Renal cortical epithelial cell (primary cell): ENCODE measurements around the gene CDC42BPB. TPM values are rescaled to one million over a fixed set of nuclear protein-coding genes. Genes with fewer than 3 reads are reported as not detected.

Source experiments
- DNase-seq: peaks from one replicate; pipeline ENCODE4 v3.0.0-alpha.2; 2011; ENCODE audit warnings: low read depth
- total RNA-seq: library from RNA; depleted of rRNA; stranded (reverse); fragments of >200 nt; gene quantifications from 2 replicates; pipeline ENCODE4 v1.2.3, GENCODE V29; 2014

CDC42BPB gene
- total RNA-seq, 1 donor from 2014 or later = 235 TPM

DNA sequence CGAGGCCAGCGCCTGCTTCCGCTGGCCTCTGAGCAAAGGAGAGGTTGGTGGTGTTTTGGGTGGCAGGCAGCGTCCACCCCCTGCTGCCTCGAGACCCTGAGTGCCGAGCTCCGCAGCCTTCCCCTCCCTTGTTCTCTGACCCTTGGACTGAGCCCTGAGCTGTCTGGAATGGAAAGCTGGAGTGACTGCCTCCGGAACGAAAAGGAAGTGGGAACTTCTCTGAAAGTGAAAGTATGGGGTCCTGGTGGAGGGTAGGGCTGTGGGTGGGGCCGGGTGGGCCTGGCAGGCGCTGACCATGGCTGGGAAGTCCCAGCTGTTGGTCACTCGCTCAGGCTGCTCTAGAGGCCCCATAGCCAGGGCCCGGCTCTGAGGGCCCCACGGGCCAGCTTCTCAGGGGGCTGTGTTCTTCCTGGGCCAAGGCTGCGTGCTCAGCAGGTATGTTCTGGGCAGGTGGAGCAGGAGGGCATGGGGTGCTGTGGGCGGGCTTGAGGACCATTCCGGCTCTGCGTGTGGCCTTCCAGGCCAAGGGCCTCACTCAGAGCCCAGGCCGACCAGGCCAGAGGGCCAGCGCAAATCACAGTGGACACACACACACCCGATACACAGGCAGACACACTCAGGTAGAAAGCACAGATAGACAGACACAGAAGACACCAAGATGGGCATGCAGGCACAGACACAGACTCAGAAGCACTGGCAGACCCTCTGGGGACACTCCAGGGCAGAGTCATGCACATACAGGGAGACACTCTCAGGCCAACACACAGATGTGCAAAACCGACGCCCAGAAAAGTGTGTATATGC lies 37.3 kb upstream of the CDC42BPB start, which contains the start of gene EXOC3L4:
EXOC3L4 (plus strand) TSS at position 320 of the 804 bp plus-strand sequence. CDS start 5,495 bp downstream, outside the sequence.
- no peak for DNase-seq

DNA sequence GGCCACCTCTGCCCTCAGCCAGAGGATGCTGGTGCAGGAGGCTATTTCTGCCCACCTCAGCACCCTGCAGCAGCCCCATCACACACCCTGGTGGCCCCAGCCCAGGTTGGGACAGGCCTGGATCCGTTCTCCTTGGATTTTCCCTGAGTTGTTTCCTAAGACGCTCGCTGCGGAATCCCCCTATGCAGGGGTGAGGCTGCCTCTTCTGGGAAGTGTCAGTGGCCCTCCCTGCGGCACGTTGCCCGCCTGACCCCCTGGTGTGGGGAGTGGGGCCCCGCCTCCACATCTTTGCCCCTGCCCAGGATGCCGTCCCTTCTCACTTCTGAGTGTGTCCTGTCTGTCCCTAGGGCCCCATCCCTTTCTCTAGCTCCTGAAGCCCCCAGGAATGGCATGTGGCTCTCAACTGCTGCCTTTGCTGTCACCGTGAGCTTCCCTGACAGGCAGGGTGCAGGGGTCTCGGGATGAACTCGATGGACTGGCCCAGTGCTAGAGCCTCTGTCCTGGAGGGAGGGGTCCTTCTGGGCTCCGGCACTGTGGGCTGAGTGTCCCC lies 36.6 kb upstream of the CDC42BPB start:
- DNase-seq = no peak

DNA sequence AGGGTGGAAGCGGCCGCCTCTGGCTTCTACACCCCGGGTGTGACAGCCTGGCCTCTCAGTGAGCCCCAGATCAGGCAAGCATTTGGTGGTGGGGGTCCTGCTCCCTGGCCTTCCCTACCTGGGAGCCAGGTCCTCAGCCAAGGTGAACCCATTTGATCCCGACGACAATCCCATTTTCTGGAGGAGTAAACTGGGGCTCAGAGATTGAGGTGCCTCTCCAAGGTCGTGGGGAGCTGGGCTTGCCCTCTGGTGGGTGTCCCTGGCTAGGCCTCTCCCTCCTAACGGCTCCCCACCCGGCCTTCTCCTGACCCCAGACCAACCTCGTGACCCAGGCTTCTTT lies 34.5 kb upstream of the CDC42BPB start:
- no peak for DNase-seq

DNA sequence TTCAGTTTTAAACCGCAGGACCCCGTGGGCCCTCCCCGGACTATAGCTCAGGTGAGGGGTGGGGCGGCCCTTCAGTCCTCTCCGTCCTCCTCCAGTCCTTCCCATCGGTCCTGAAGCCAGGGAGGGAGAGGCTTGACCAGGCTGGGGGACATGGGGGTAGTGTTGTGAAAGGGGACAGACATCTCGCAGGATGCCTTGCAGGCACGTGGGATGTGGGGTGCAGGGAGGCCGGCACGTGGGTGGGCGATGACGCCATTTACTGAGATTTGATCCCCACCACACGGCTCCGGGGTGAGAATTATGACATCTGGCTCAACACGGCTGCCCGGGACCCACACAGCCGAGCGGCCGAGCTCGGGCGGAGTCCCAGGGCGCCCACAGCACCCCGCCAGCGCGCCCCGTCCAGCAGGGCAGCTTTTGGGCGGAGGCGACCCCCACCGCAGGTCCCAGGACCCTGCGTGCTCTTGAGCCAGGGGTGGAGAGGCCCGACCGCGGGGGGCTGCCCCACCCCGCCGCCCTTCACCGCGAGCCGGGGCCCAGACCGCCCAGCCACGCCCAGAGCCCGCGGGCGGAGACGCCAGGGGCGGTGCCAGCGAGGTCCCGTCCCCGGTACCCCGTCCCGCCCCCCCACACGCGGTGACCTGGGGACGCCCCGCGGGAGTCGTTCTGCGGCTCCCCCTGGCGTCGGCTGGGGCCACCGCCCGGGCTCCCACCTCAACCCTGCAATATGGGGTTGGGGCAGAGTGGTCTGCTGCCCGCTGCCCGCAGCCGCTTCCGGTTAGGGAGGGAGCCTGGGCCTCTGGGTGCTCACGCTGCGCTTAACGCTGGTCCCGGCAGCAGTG lies 33.9 kb upstream of the CDC42BPB start:
- no peak for DNase-seq

DNA sequence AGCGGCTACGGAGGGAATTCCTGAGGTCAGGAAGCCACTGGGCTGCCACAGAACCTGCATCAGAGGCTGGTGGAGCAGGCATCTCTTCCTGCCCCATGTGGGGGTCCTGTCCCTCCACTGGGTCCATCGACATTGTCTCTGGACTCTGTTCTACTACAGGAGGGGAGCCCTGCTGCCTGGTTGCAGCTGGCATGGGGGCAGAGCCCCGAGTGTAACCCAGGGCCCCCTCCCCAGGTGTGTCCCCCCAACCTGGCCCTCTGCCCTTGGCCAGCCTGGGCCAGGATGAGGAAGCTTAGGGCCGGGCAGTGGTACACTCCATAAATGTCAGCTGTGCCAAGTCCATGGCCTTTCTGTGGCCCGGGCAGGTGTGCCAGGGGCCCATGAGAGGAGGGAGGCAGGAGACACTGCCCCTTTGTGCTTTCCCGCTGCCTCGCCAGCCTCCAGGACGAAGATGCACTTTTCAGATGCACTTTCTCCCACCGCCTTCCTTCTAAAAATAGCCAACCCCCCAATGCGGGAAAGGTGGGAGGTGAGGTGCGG lies 33.2 kb upstream of the CDC42BPB start:
- no peak for DNase-seq

DNA sequence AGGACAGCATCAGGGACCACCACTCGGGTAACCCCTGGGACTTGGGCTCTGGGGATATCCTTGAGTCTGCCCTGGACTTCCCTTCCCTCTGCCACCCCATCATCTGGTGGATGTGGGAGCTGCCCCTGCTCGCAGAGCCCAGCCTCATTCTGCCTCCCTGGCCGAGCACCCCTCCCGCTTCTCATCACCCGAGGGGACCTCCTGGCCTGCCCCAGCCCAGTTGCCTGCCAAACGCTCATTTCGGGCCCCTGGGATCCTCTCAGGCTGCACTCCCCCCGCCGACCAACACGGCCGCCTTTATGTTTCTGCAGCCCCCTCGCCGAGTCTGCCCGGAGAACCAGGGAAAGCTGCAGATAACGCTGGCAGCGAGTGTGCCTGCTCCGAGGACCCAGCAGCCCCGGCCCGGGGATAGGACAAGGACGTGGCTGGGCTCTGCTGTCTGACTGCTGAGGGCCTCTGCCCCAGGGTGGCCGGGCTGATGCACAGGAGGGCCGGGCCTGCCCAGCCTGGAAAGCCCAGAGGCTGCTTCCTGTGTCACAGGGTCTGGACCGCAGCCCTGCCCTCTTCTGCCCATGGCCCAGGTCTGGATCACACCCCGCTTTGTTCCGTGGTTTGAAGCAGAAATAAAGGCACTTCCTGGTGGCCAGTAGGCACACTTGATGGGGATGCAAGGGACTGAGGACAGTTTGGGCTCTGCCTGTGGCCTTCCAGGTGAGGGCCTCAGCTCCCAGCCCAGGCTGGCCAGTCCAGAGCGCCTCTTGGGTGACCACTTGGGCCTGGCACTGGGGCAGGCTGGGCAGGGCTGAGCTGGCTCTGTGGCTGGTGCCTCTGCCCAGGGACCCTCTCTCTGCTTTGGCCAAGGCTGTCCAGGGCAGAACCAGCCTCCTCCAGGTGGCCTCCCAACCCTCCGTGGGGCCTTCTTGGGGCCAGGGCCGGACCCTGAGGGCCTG lies 32.3 kb upstream of the CDC42BPB start:
- DNase-seq = no peak

DNA sequence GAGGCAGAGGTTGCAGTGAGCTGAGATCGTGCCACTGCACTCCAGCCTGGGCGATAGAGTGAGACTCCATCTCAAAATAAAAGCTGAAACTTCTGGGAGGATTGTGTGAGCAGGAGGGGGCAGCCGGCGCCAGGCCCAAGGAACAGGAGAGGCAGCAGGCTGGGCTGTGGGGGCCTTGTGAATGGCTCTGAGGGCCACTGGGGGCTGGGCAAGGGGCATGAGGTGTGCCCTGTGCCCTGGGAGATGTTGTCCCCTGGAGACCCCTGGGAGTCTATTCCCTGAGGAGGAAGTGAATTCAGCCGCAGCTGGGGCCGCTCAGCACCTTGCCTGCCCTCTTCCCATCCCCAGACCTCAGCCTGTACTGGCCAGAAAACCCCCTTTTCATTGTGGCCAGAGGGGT lies 31.6 kb upstream of the CDC42BPB start:
- no peak for DNase-seq

DNA sequence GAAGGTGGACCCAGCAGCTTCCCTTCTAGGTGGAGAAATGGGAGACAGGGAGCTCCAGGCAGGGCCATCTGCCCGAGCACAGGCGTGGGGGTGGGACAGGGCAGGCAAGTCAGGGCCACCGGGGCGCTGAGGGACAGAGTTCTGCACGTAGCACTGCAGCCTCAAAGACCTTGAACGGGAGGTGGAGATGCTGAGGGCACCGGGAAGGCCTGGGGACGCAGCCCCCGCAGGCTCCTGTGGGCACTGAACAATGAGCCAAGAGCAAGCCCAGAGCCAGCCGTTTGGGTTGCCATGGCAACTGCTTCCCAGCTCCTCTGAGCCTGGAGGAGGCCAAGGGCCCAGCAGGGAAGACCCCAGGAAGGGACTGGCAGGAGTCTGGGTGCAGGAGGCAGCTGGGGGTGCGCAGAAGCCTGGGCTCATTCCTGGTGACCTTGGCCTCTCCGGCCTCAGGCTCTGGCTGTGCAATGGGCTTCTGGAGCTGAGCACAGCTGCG lies 30.0 kb upstream of the CDC42BPB start:
- DNase-seq = no peak

DNA sequence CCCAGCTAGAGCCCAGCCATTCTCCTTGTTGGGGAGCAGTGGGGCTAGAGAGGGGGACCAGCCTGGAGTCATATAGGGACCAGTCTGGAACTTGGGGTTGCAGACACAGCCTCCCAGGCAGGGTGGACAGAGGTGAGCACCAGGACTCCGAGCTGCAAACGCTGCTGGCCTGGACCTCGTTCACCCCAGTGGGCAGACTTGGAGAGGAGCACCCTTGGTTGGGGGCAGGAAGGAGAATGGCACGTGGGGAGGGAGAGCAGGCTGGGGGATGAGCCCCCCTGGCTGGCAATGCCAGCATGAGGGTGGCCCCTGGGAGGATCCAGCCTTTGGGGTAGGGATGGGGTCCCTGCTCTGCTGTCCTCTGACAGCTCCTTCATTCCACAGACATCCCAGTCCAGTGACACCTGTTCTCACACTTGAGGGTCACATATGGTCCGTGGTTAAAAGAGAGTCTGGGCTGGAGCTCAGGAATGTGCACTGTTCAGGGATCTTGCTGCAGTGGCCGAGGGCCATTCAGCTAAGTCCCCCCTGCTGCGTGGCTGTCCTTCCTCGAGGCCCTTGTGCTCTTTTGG lies 29.5 kb upstream of the CDC42BPB start:
- DNase-seq = no peak

DNA sequence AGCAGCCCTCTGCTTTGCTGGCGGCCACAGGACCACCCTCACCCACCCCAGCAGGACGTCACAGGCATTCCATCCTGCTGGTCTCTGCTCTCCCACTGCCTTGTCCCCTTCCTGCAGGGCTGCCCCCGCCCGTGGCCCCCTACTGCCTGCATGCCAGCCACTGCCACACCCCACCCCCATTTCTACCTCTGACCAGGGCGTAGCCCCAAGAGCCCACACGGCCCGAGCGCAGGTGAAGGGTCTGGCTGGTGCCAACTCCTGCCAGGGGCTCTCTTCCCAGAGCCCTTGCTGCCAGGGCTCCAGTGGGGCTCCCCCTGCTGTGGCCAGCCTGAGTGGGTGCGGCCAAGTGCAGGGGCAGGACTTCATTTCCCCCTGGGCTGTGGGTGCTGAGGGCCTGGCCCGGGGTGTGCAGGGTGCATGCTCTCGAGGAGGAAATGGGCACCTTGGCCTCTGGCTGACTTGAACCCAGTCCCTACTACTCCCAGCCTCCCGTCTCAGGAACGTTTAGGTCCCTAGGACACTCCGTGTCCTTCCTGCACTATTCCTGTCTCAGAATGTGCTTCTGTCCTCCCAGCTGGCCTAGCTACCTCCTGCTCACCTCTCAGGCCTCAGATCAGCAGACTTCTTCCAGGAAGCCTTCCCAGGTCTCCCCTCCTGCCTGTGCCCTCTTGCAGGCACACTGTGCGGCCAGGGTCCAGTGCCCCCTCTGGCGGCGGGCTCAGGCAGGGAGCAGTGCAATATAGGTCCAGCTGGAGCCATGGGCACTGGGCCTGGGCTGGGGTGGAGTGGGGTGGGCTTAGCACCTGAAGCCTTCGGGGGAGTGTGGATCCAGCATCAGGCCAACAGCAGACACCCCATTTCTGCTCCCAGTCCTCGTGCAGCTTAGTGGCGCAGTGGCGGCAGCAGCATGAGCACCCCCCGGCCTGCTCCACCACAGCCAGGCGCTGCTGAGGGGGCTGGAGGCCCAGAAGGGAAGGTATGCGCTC lies 28.1 kb upstream of the CDC42BPB start:
- DNase-seq = no peak

DNA sequence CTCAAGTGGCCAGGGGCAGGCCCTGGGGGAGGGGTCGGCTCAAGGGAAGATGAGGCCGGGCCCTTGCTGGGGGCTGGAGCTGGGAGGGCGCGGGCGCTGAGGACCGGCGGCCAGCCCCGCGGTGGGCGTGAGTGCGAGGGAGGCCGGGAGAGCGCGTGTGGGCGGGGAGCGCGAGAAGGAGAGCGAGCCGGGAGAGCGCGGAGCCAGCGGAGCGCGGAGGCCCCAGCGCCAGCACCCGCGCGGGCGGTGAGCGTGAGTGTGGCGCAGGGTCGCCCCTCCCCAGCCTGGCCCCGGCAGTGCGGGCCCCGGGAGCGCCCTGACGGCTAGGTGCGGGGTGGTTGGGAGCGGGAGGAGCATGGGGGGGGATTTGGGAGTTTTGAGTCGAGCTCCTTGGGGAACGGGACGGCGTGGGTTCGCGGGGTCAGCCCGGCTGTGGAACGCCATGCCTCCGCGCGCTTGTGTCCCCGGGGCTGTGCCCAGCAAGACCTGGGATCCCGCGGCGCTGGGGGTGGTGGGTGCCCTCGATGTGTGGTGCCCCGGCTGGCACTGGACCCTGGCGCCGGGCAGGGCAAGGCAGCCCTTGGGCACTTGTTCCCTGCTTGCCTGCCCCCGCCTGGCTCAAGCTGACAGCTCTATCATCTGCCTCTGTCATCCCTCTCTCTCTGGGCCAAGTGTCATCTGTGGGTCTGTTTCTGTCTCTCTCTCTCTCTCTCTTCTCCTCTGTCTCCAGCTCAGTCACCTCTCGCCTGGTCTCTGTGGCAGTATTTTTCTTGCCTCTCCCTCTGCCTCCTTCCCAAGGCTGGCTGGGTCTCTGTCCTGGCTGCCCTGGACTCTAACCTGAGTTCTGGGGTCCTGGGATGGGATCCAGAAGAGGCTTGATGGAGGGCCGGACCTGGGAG lies 26.9 kb upstream of the CDC42BPB start, which contains the start of gene LBHD2:
LBHD2 (plus strand) TSS at position 190 of the 899 bp plus-strand sequence. CDS start 1,803 bp downstream, outside the sequence.
- DNase-seq = no peak

DNA sequence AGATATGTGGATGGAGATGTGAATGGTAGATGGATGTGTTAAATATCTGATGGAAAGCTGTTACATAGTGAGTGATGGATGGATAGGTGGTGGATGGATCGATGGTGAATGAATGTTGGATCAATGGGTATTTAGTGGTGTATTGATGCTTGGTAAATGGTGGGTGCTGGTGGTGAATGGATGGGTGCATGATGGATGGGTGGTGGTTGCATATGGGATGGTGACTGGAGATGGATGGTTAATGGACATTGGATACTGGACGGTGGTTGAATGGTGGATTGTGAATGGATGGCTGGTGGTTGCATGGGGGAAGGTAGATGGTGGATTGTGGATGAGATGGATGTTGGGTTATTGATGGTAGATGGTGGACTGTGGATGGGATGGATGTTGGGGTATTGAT lies 24.6 kb upstream of the CDC42BPB start:
- no peak for DNase-seq

DNA sequence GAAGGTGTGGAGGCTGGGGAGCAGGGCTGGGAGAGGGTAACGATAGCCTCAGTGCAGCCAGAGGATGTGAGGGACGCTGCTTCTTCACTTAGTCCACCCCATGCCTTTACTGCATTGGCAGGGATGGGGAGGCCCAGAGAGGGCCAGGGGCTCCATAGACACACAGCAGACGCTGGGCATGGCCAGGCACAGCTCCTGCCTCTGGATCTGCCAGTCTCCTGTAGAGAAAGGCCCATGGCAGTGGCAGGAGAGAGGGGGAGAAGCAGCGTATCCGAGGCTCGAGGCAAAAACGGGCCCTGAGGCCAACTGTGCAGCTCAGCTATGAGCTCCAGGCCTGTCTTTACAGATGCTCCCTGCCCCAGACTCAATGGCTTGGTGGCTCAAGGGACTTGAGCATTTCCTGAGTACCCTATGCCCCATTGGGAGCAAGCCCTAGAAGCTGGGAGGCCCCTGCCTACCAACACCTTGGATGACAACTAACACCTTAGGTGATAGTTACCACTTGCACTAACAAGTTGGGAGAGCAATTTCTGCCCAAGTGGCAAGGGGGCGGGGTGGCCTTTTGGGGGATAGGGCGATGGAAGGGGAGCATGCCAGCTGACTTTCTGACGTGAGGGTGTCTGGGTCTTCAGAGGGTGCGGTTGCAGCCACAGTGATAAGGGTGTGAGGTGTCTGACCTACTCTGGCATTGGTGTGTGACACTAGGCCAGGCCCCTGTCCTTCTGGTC lies 21.7 kb upstream of the CDC42BPB start:
- no peak for DNase-seq

DNA sequence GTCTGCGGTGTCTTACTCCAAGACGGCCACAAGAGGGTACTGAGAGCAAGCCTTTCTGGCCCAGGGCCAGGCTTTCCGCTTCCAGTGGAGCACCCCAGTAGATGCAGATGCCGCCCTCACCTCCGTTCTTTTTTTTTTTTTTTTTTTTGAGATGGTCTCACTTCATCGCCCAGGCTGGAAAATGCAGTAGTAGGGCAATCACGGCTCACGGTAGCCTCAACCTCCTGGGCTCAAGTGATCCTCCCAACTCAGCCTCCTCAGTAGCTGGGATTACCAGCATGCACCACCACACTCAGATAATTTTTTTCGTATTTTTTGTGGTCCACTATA lies 21.0 kb upstream of the CDC42BPB start:
- DNase-seq = peak; percentile 72

DNA sequence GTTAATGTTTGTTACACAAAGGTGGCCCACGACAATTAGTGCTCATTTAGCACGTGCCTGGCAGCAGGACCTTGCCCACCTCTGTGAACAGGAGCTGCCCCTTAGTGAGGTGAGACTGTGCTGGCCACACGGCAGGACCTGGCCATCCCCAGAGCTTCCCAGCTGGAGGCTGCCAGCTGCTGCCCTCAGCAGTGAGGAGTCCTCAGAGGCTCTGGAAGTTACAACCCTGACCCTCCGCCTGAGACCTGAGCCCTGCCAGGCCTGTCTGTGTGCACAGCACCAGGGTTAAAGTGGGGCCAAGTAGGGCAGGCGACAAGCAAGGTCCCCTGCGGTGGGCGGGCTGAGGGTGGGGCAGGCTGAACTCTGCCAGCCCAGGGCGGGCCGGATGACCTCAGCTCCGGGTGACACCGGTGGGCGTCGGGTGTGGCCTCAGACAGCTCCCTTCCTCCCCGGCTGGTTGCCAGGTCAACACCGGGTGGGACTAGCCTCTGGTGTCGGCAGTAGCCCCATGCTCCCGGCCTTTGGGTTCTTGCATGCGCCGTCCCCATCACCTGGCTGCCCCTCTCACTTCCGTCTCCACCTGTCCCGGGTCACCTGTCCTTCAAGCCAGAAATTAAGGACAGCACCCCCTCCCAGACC lies 17.5 kb upstream of the CDC42BPB start:
- DNase-seq = peak; percentile 40

DNA sequence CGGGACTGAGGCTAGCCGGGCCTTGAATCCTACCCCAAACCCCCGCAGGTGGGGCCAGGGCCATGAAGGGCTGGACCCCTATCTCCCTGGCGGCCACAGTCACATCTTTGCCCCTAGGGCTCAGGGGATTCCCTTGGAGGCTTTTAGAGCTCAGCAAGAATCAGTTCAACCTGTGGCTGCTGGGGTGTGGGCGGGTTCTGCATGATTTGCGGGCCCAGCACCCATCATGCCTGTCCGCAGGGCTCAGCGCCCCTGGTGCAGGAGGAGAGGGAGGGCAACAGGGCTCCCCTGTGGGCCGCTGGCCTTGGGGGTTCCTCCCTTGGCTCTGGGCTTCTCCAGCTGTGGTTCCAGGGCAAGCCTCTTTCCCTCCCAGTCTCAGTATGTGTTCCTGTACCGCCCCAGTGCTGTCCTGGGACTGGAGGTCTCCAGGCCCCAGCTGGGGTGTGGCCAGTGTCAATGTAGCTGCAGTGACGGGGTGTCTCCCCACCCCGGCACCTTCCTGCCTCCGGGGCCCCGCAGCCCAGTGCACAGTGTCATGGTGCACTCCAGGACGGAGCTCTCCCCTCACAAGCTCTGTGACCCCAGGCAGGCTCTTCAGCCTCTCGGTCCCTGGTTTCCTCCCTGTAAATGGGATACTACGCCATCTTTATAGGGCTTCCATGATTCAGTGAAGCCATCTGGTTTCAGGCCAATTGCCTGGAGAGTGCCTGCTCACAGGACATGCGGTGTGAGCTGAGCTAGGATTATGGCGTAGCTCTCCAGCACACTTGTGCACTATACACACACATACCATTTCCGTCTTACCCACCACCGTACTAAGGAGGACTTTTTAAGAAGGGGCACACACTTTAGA lies 16.8 kb upstream of the CDC42BPB start:
- DNase-seq = peak; percentile 61
